Measurements from ENCODE around the gene PIEZO2.

- TF ChIP-seq CTCF (IDR thresholded peaks at IDR 0.05; ENCODE audit: poor library complexity, severe bottlenecking): no peak
- TF ChIP-seq RAD21 (conservative IDR thresholded peaks at IDR 0.05): no peak
- TF ChIP-seq TAF1 (IDR thresholded peaks at IDR 0.05; ENCODE audit: low read depth): no peak
- no peak for TF ChIP-seq MXI1 (conservative IDR thresholded peaks at IDR 0.05; ENCODE audit: poor library complexity, severe bottlenecking)
Observed at GRCh38 chr18:11031966-11032365, 117.4 kb downstream of the PIEZO2 start.
